ENCODE data around the gene TRIP13. TPM values are rescaled to one million over a fixed set of nuclear protein-coding genes. Genes with fewer than 3 reads are reported as not detected.

The TRIP13 gene
- total and polyA plus RNA-seq, 9 of the 15 experiments (the other 6 are each of a cell fraction or from before 2014, with no cell fraction given): 24.1 to 116 (median 53.2) TPM

DNA sequence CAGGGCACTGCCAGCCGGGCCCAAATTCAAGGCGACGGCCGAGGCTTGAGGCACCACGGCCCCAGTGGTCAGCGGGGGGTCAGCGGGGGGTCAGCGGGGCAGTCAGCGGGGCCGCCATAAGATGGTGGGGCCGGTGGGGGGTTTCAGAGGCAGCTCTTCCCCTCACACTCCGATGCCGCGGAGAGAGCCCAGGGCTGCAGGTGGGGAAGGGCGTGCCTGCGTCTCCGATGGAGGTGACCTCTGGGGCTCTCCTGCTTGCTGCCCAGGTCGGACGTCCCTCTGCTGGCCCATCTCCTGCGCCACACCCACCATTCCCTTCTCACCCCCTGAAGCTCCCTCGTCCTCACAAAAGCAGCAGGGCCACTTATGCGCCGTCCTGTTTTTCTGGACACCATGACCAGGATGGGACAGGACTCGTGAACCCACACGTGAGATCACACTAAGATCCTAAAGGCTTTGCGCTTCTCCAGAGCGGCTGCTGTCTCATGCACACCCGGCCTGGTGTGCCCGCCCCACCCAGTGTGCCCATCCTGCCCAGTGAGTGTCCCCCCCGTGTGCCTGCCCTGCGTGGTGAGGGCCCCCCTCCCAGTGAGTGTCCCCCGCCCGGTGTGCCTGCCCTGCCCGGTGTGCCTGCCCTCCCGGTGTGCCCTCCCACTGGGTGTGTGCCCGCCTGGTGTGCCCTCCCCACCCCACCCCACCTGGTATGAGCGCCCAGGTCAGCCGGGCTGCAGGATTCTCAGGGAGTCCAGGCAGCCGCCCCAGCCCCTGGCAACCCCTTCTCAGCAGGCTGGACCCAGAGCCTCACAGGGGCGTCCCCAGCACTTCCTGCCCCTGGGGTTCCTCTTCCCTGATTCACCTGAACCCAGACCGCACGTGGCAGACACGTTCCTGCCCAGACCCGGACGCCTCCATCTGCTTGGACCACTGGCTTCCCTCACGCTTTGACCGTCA, 67.2 kb downstream of the TRIP13 start:
- WGBS (ENCODE audit: insufficient coverage, low coverage, missing lambda C conversion rate): 24% methylated on average over 33 of the region's 47 CpGs
- Histone ChIP-seq H3K36me3 (ENCODE audit: control insufficient read depth, insufficient read depth, low read length) (no peaks in the 10 kb centered on the region), H3K9ac (ENCODE audit: insufficient read depth in 1 of 2, low read depth in 2 of 2, low read length in 2 of 2) (no peak overlapping the region), H2AFZ (ENCODE audit: low read depth, low read length) (no peak overlapping the region), H3K79me2 (ENCODE audit: control insufficient read depth, insufficient read depth, low read length) (no peaks in the 10 kb centered on the region), H3K9me1 (ENCODE audit: control insufficient read depth, insufficient read depth, low read length) (no peaks in the 10 kb centered on the region), H3K4me2 (ENCODE audit: insufficient read depth, low read length) (no peak overlapping the region), H3K27me3 (ENCODE audit: control insufficient read depth in 2 of 2, insufficient read depth in 2 of 2, low read length in 2 of 2) (peaks cover 30 to 64% of the 10 kb centered on the region in 2 experiments; a peak in 4 of 5 replicates), H3K4me1 (replicated peaks in 1 of 2; ENCODE audit: control insufficient read depth in 2 of 2, insufficient read depth in 2 of 2, low read length in 2 of 2) (peaks cover 18 to 79% of the 10 kb centered on the region in 2 experiments), H3K9me3 (replicated peaks; ENCODE audit: control insufficient read depth, insufficient read depth, low read depth, low read length) (no peaks in the 10 kb centered on the region), H3K27ac (ENCODE audit: extremely low read depth, low read depth, low read length) (no peak overlapping the region), H3K4me3 (no peak overlapping the region), H4K20me1 (replicated peaks; ENCODE audit: control insufficient read depth, insufficient read depth, low read length) (peaks cover 22% of the 10 kb centered on the region)
- no TSS peak for BruUV-seq (replicated peaks)
- ChIA-PET POLR2A (interaction anchor here (0.6 to 1.1 kb wide), 2 partner anchors 10 kb away, joined by 3 to 4 read pairs; no protein-coding TSS in a partner anchor), CTCF (ENCODE audit: low intra/inter-chr PET ratio) (no interaction called here)
- DNase-seq (ENCODE audit: extremely low read depth in 1 of 4, low spot score in 3 of 4) (no peak), ATAC-seq (no peak), FAIRE-seq (no peak)
- intact Hi-C loops (cut with micrococcal nuclease) (no loop called here), in situ Hi-C loops (cut with MboI) (no loop called here)
- TF ChIP-seq ESRRA (IDR thresholded peaks at IDR 0.05; ENCODE audit: borderline replicate concordance, low read depth): no peak
- TF ChIP-seq DPF2 (IDR thresholded peaks at IDR 0.05): no peak
- TF ChIP-seq, protein P1, sequence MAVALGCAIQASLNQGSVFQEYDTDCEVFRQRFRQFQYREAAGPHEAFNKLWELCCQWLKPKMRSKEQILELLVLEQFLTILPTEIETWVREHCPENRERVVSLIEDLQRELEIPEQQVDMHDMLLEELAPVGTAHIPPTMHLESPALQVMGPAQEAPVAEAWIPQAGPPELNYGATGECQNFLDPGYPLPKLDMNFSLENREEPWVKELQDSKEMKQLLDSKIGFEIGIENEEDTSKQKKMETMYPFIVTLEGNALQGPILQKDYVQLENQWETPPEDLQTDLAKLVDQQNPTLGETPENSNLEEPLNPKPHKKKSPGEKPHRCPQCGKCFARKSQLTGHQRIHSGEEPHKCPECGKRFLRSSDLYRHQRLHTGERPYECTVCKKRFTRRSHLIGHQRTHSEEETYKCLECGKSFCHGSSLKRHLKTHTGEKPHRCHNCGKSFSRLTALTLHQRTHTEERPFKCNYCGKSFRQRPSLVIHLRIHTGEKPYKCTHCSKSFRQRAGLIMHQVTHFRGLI (CRISPR knock-in tag; IDR thresholded peaks at IDR 0.05): no peak
- TF ChIP-seq HIVEP1 (CRISPR knock-in tag; IDR thresholded peaks at IDR 0.05): no peak
- TF ChIP-seq, protein P2, sequence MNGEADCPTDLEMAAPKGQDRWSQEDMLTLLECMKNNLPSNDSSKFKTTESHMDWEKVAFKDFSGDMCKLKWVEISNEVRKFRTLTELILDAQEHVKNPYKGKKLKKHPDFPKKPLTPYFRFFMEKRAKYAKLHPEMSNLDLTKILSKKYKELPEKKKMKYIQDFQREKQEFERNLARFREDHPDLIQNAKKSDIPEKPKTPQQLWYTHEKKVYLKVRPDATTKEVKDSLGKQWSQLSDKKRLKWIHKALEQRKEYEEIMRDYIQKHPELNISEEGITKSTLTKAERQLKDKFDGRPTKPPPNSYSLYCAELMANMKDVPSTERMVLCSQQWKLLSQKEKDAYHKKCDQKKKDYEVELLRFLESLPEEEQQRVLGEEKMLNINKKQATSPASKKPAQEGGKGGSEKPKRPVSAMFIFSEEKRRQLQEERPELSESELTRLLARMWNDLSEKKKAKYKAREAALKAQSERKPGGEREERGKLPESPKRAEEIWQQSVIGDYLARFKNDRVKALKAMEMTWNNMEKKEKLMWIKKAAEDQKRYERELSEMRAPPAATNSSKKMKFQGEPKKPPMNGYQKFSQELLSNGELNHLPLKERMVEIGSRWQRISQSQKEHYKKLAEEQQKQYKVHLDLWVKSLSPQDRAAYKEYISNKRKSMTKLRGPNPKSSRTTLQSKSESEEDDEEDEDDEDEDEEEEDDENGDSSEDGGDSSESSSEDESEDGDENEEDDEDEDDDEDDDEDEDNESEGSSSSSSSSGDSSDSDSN (IDR thresholded peaks at IDR 0.05; ENCODE audit: borderline replicate concordance in 1 of 2, low read depth in 2 of 2, low read length in 2 of 2): no peak
- no peak for TF ChIP-seq ZFP1 (CRISPR knock-in tag; IDR thresholded peaks at IDR 0.05)
- TF ChIP-seq TFAM (CRISPR knock-in tag; conservative IDR thresholded peaks at IDR 0.05): no peak
- no peak for TF ChIP-seq EP400 (IDR thresholded peaks at IDR 0.05)
- no peak for TF ChIP-seq SMARCA5 (IDR thresholded peaks at IDR 0.05)
- TF ChIP-seq ZNF75A (CRISPR knock-in tag; IDR thresholded peaks at IDR 0.05): no peak
- no peak for TF ChIP-seq RHOXF2B (CRISPR knock-in tag; conservative IDR thresholded peaks at IDR 0.05)
- no peak for TF ChIP-seq ZZZ3 (IDR thresholded peaks at IDR 0.05)

Data from K562 (cell line).